ENCODE data around the gene CLEC4C. TPM values are rescaled to one million over a fixed set of nuclear protein-coding genes. Genes with fewer than 3 reads are reported as not detected.

CLEC4C gene
- total and polyA plus RNA-seq, 2 of the 8 experiments (the other 6 are each of a cell fraction or from before 2014, with no cell fraction given): 0.76 TPM; not detected in 1

- TF ChIP-seq, protein P1, sequence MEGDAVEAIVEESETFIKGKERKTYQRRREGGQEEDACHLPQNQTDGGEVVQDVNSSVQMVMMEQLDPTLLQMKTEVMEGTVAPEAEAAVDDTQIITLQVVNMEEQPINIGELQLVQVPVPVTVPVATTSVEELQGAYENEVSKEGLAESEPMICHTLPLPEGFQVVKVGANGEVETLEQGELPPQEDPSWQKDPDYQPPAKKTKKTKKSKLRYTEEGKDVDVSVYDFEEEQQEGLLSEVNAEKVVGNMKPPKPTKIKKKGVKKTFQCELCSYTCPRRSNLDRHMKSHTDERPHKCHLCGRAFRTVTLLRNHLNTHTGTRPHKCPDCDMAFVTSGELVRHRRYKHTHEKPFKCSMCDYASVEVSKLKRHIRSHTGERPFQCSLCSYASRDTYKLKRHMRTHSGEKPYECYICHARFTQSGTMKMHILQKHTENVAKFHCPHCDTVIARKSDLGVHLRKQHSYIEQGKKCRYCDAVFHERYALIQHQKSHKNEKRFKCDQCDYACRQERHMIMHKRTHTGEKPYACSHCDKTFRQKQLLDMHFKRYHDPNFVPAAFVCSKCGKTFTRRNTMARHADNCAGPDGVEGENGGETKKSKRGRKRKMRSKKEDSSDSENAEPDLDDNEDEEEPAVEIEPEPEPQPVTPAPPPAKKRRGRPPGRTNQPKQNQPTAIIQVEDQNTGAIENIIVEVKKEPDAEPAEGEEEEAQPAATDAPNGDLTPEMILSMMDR (IDR thresholded peaks at IDR 0.05; ENCODE audit: control extremely low read depth in 1 of 3, insufficient read depth in 1 of 3, low read depth in 1 of 3, low read length in 3 of 3): no peak
- TF ChIP-seq NANOG (IDR thresholded peaks at IDR 0.05; ENCODE audit: insufficient read depth, low read depth, low read length, poor library complexity, severe bottlenecking) (no peak), CTBP2 (IDR thresholded peaks at IDR 0.05; ENCODE audit: borderline replicate concordance, insufficient read depth, insufficient read length, low read length) (no peak), ASH2L (IDR thresholded peaks at IDR 0.05; ENCODE audit: low read length) (no peak), SIRT6 (IDR thresholded peaks at IDR 0.05; ENCODE audit: low read length) (no peak), RFX5 (IDR thresholded peaks at IDR 0.05; ENCODE audit: borderline replicate concordance, low read depth, low read length) (no peak)
- TF ChIP-seq, protein P2, sequence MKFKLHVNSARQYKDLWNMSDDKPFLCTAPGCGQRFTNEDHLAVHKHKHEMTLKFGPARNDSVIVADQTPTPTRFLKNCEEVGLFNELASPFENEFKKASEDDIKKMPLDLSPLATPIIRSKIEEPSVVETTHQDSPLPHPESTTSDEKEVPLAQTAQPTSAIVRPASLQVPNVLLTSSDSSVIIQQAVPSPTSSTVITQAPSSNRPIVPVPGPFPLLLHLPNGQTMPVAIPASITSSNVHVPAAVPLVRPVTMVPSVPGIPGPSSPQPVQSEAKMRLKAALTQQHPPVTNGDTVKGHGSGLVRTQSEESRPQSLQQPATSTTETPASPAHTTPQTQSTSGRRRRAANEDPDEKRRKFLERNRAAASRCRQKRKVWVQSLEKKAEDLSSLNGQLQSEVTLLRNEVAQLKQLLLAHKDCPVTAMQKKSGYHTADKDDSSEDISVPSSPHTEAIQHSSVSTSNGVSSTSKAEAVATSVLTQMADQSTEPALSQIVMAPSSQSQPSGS (IDR thresholded peaks at IDR 0.05; ENCODE audit: low read length): no peak
Observed at GRCh38 chr12:7695237-7695560, 52.0 kb downstream of the CLEC4C start (continued).
